ENCODE data around the gene UCP2. TPM values are rescaled to one million over a fixed set of nuclear protein-coding genes. Genes with fewer than 3 reads are reported as not detected.

The UCP2 gene
- total and polyA plus RNA-seq, 2 donors from 2014 or later: 36.4 to 104 TPM

DNA sequence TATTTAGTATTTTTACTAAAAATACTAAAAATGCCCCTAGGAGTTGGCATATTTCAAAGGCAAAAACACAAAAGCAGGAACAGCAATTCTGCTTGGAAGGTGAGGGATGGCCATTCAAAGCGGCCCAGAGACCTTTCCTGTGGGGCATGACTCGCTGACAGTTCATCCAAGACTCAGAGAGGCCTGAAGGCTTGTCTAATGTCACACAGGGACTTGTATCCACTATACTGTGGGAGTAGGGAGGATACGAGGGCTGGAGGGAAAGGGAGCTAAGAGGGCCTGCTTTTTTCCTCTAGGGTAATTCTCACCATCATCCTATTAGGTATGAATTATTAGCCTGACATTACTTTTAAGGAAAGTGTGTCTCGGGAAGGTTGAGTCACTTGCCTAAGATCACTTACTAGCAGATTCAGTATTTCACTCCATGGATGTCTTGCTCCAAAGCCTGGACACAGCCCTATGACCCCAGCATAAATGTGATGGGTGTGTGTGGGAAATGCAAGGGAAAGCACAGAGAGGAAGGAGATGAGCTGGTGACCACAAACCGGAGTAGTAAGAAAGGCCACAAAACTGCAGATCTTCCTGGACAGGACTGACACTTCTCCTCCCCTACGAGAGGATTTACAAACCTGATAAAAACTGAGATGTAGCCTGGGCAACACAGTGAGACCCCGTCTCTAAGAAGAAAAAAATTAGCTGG, 43.0 kb upstream of the UCP2 start:
- intact Hi-C loops (cut with DNase I): no loop called here
- DNase-seq (no peak), FAIRE-seq (no peak)
- Histone ChIP-seq H3K36me3 (ENCODE audit: control insufficient read depth in 2 of 3, insufficient read depth in 3 of 3, low read length in 3 of 3) (peaks cover 0 to 5% (median 3%) of the 10 kb centered on the region in 3 donors), H3K4me1 (ENCODE audit: control insufficient read depth in 2 of 3, insufficient read depth in 2 of 3, low read depth in 1 of 3, low read length in 3 of 3) (no peaks in the 10 kb centered on the region), H3K9ac (ENCODE audit: low read length in 3 of 3) (no peak overlapping the region), H3K4me3 (ENCODE audit: low read length in 3 of 3) (no peak overlapping the region), H3K9me3 (ENCODE audit: control insufficient read depth in 2 of 3, insufficient read depth in 1 of 3, low read length in 3 of 3) (no peaks in the 10 kb centered on the region), H3K27me3 (ENCODE audit: control insufficient read depth, insufficient read depth, low read length) (no peaks in the 10 kb centered on the region), H3K27ac (ENCODE audit: low read depth in 2 of 2, low read length in 2 of 2) (no peak overlapping the region)
- TF ChIP-seq, protein P1, sequence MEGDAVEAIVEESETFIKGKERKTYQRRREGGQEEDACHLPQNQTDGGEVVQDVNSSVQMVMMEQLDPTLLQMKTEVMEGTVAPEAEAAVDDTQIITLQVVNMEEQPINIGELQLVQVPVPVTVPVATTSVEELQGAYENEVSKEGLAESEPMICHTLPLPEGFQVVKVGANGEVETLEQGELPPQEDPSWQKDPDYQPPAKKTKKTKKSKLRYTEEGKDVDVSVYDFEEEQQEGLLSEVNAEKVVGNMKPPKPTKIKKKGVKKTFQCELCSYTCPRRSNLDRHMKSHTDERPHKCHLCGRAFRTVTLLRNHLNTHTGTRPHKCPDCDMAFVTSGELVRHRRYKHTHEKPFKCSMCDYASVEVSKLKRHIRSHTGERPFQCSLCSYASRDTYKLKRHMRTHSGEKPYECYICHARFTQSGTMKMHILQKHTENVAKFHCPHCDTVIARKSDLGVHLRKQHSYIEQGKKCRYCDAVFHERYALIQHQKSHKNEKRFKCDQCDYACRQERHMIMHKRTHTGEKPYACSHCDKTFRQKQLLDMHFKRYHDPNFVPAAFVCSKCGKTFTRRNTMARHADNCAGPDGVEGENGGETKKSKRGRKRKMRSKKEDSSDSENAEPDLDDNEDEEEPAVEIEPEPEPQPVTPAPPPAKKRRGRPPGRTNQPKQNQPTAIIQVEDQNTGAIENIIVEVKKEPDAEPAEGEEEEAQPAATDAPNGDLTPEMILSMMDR (IDR thresholded peaks at IDR 0.05; ENCODE audit: borderline replicate concordance, extremely low read depth, insufficient read depth): no peak

- no peak for DNase-seq
- no peak for FAIRE-seq
- Histone ChIP-seq H3K27ac (ENCODE audit: low read depth in 2 of 2, low read length in 2 of 2) (no peak overlapping the region), H3K9me3 (ENCODE audit: control insufficient read depth in 2 of 3, insufficient read depth in 1 of 3, low read length in 3 of 3) (no peaks in the 10 kb centered on the region), H3K9ac (ENCODE audit: low read length in 3 of 3) (no peak overlapping the region), H3K27me3 (ENCODE audit: control insufficient read depth, insufficient read depth, low read length) (no peaks in the 10 kb centered on the region), H3K4me1 (ENCODE audit: control insufficient read depth in 2 of 3, insufficient read depth in 2 of 3, low read depth in 1 of 3, low read length in 3 of 3) (peaks cover 0 to 6% (median 2%) of the 10 kb centered on the region in 3 donors), H3K36me3 (ENCODE audit: control insufficient read depth in 2 of 3, insufficient read depth in 3 of 3, low read length in 3 of 3) (peaks cover 0 to 5% (median 3%) of the 10 kb centered on the region in 3 donors), H3K4me3 (ENCODE audit: low read length in 3 of 3) (no peak overlapping the region)
- intact Hi-C loops (cut with DNase I): no loop called here
- TF ChIP-seq, protein P1 (IDR thresholded peaks at IDR 0.05; ENCODE audit: borderline replicate concordance, extremely low read depth, insufficient read depth): no peak
Observed at GRCh38 chr11:74024261-74025029, 41.8 kb upstream of the UCP2 start.

DNA sequence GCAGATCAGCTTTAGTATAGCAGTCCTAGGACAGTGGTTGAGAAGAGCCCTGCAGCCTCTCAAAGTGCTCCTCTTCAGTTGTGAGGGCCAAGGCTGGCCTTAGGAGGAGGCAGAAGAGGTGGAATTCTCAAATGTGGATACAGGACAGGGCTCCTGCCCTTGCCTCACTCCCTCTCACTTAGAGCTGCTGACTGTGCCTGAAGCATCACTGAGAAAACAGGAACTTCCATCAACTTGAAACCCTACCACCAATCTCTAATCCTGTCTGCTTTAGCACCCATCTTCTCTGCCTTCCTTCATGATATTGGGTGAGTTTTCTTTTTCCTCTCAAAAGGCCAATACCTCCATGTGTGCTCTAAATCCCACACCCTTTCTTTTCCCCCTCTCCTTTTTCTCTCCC, 40.6 kb upstream of the UCP2 start:
- Histone ChIP-seq H3K36me3 (ENCODE audit: control insufficient read depth in 2 of 3, insufficient read depth in 3 of 3, low read length in 3 of 3) (peaks cover 0 to 3% (median 0%) of the 10 kb centered on the region in 3 donors), H3K27me3 (ENCODE audit: control insufficient read depth, insufficient read depth, low read length) (no peaks in the 10 kb centered on the region), H3K27ac (ENCODE audit: low read depth in 2 of 2, low read length in 2 of 2) (no peak overlapping the region), H3K4me1 (ENCODE audit: control insufficient read depth in 2 of 3, insufficient read depth in 2 of 3, low read depth in 1 of 3, low read length in 3 of 3) (peaks cover 0 to 17% (median 13%) of the 10 kb centered on the region in 3 donors), H3K9me3 (ENCODE audit: control insufficient read depth in 2 of 3, insufficient read depth in 1 of 3, low read length in 3 of 3) (no peaks in the 10 kb centered on the region), H3K9ac (ENCODE audit: low read length in 3 of 3) (no peak overlapping the region), H3K4me3 (ENCODE audit: low read length in 3 of 3) (no peak overlapping the region)
- intact Hi-C loops (cut with DNase I): no loop called here
- FAIRE-seq (no peak), DNase-seq (no peak)
- TF ChIP-seq, protein P1 (IDR thresholded peaks at IDR 0.05; ENCODE audit: borderline replicate concordance, extremely low read depth, insufficient read depth): no peak
